ENCODE results near the gene TXNRD3. TPM values are rescaled to one million over a fixed set of nuclear protein-coding genes. Genes with fewer than 3 reads are reported as not detected.

TXNRD3 gene
- total RNA-seq, 1 donor from 2014 or later, result 14.4 TPM

DNA sequence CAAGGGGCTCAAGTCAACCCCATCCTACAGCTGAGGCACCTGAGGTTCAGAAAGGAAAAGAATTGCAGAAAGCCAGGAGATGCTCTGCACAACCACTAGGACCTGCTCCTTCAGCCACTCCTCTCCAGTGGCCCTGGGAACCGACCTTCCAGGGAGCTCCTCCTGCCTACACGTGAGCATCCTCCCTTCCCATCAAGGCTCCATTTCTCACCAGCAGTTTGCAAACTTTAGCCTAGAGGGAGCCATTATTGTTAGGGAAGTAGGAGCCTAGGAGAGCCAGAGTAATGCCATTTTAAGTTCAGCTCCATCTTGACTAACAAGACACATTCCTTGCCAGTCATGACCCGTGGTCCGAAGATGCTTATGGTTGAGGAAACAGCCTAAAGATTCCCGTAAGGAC, 37.9 kb upstream of the TXNRD3 start:
- DNase-seq (ENCODE audit: extremely low spot score, unreplicated experiment), result no peak
- Mint-ChIP-seq H3K27me3 (peaks cover 41% of the 10 kb centered on the region), H3K36me3 (no peaks in the 10 kb centered on the region), H3K27ac (no peak overlapping the region), H3K4me3 (no peak overlapping the region), H3K4me1 (ENCODE audit: unreplicated experiment) (no peaks in the 10 kb centered on the region), H3K9me3 (no peaks in the 10 kb centered on the region)
- TF ChIP-seq, protein P1, sequence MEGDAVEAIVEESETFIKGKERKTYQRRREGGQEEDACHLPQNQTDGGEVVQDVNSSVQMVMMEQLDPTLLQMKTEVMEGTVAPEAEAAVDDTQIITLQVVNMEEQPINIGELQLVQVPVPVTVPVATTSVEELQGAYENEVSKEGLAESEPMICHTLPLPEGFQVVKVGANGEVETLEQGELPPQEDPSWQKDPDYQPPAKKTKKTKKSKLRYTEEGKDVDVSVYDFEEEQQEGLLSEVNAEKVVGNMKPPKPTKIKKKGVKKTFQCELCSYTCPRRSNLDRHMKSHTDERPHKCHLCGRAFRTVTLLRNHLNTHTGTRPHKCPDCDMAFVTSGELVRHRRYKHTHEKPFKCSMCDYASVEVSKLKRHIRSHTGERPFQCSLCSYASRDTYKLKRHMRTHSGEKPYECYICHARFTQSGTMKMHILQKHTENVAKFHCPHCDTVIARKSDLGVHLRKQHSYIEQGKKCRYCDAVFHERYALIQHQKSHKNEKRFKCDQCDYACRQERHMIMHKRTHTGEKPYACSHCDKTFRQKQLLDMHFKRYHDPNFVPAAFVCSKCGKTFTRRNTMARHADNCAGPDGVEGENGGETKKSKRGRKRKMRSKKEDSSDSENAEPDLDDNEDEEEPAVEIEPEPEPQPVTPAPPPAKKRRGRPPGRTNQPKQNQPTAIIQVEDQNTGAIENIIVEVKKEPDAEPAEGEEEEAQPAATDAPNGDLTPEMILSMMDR (conservative IDR thresholded peaks at IDR 0.05), result no peak

DNA sequence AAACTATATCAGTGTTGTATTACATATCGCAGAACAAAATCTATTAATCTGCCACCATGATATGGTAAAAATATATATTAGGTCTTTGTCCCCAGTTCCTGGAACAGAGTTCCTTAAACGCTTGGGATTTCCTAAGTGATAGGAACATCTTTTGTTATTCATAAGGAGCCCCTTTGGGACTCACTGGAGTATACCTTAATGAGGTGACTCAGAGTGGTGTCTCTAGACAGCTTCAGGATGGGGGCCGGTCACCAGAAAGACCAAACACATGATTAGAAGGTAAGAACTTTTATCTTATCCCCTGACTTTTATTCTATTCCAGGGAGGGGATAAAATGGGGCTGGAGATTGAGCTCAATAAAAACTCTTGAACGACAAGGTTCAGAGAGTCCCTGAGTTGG, 36.8 kb upstream of the TXNRD3 start:
- Mint-ChIP-seq H3K27ac (no peak overlapping the region), H3K36me3 (no peaks in the 10 kb centered on the region), H3K4me1 (ENCODE audit: unreplicated experiment) (no peaks in the 10 kb centered on the region), H3K4me3 (no peak overlapping the region), H3K9me3 (no peaks in the 10 kb centered on the region), H3K27me3 (peaks cover 37% of the 10 kb centered on the region)
- TF ChIP-seq, protein P1 (conservative IDR thresholded peaks at IDR 0.05), result no peak
- no peak for DNase-seq (ENCODE audit: extremely low spot score, unreplicated experiment)

DNA sequence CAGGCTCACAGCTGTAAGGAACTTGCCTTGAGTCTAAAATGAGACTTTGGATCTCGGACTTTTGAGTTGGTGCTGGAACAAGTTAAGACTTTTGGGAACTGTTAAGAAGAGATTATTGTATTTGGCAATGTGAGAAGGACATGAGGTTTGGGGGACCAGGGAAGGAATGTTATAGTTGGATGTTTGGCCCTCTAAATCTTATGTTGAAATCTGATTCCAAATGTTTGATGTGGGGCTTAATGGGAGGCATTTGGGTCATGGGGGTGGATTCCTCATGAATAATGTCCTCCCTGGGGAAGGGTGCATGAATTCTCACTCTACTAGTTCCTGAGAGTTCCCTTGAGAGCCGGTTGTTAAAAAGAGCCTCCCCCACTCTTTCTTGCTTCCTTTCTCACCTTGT, 30.6 kb upstream of the TXNRD3 start:
- no peak overlapping the region for H3K4me3 Mint-ChIP-seq
- peaks cover 12% of the 10 kb centered on the region for H3K4me1 Mint-ChIP-seq (ENCODE audit: unreplicated experiment)
- H3K27ac Mint-ChIP-seq, result no peak overlapping the region
- TF ChIP-seq, protein P1 (conservative IDR thresholded peaks at IDR 0.05), result no peak
- peaks cover 16% of the 10 kb centered on the region for H3K27me3 Mint-ChIP-seq
- no peaks in the 10 kb centered on the region for H3K9me3 Mint-ChIP-seq
- no peaks in the 10 kb centered on the region for H3K36me3 Mint-ChIP-seq
- DNase-seq (ENCODE audit: extremely low spot score, unreplicated experiment), result no peak

DNA sequence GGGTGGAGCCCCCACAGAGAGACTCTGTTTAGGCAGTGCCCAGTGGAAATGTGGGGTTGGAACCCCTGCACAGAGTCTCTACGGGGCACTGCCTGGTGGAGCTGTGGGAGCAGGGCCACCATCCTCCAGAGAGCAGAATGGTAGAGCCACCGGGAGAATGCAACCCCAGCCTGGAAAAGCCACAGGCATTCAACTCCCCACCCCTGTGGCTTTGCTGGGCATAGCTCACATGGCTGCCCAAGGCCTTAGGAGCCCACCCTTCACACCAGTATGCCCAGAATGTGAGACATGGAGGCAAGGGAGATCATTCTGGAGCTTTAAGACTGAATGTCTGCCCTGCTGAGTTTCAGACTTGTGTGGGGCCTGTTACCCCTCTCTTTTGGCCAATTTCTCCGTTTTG, 30.1 kb upstream of the TXNRD3 start:
- H3K27ac Mint-ChIP-seq, result no peak overlapping the region
- no peaks in the 10 kb centered on the region for H3K36me3 Mint-ChIP-seq
- peaks cover 18% of the 10 kb centered on the region for H3K27me3 Mint-ChIP-seq
- H3K9me3 Mint-ChIP-seq, result no peaks in the 10 kb centered on the region
- H3K4me3 Mint-ChIP-seq, result no peak overlapping the region
- H3K4me1 Mint-ChIP-seq (ENCODE audit: unreplicated experiment), result peaks cover 16% of the 10 kb centered on the region
- TF ChIP-seq, protein P1 (conservative IDR thresholded peaks at IDR 0.05), result no peak
- no peak for DNase-seq (ENCODE audit: extremely low spot score, unreplicated experiment)

DNA sequence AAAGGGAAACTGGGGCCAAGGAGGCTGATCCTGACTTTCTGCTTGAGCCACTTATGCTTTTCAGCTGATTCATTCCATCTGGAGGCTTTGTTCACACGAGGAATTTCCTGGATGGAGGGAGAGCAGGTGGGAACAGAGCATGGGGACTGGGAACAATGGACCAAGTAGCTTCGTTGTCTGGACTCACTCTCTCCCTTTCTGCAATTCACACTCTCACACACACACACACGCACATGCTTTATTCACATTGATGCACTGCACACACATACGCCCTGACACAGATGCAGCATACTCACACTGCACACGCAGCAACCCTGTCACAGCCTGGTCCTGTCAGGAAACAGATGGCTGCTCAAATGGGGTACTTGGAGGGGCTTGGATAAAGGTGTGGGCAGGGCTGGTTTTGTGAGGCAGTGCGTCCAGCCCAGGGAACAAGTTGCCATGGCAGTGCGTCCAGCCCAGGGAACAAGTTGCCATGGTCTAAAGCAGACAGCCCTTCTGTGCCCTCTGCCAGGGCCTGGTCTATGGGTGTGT, 29.4 kb upstream of the TXNRD3 start:
- Mint-ChIP-seq H3K36me3 (no peaks in the 10 kb centered on the region), H3K27me3 (peaks cover 23% of the 10 kb centered on the region), H3K9me3 (no peaks in the 10 kb centered on the region), H3K4me3 (no peak overlapping the region), H3K4me1 (ENCODE audit: unreplicated experiment) (peaks cover 21% of the 10 kb centered on the region), H3K27ac (no peak overlapping the region)
- no peak for DNase-seq (ENCODE audit: extremely low spot score, unreplicated experiment)
- TF ChIP-seq, protein P1 (conservative IDR thresholded peaks at IDR 0.05), result no peak

DNA sequence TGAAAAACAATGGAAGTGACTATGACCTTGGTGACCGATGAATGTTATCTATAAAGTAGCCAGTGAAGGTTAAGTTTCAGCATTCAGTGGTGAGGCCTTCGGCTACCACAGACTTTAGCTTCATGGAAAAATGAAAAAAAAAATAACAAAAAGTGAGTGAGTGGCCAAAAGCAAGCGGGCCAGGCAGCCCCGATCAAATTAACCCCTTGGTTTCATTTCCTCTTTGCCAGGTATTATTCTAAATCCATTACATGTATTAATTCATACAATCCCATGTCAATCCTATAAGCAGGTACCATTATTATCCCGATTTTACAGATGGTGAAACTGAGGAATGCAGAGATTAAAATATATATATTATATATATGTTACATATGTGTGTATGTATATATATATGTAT, 28.1 kb upstream of the TXNRD3 start:
- Mint-ChIP-seq H3K4me3 (no peak overlapping the region), H3K36me3 (no peaks in the 10 kb centered on the region), H3K27me3 (peaks cover 28% of the 10 kb centered on the region), H3K27ac (no peak overlapping the region), H3K9me3 (no peaks in the 10 kb centered on the region), H3K4me1 (ENCODE audit: unreplicated experiment) (peaks cover 24% of the 10 kb centered on the region)
- TF ChIP-seq, protein P1 (conservative IDR thresholded peaks at IDR 0.05), result no peak
- DNase-seq (ENCODE audit: extremely low spot score, unreplicated experiment), result no peak

Data from type B pancreatic cell (in vitro differentiated cells).